GM21390 (cell line): ENCODE data around the gene TCF12.
A peak's percentile ranks its signal among the peaks of the same experiment; 100 is the strongest.

Source experiments
- ATAC-seq: cut with Tn5 transposase; IDR thresholded peaks from one replicate; pipeline ENCODE4 v1.9.1; 2021; ENCODE audit not compliant: unreplicated experiment

TCF12 gene

GRCh38 chr15:57236561-57237300 is 318.3 kb downstream of the TCF12 start:
- no peak for ATAC-seq

- no peak for ATAC-seq
Observed at GRCh38 chr15:57237301-57237642, 318.8 kb downstream of the TCF12 start.

DNA sequence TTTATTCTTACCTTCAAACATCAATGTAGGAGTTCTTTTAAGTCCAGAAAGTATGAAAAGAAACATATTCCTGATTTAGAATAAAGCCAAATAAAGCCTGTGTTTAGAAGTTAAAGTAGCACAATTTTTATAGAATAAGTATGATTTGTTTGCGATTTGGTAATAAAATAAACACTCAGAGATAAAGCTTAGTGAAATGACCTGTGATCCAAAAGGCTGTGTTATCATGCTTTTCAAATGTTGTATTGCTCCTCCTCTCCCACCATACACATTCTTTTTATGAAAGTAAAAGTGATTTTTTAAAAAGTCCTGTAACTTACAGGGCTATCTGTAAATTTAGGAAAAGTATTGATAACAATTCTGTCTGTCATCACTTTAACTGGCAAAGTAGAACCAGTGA is 319.2 kb downstream of the TCF12 start:
- no peak for ATAC-seq

DNA sequence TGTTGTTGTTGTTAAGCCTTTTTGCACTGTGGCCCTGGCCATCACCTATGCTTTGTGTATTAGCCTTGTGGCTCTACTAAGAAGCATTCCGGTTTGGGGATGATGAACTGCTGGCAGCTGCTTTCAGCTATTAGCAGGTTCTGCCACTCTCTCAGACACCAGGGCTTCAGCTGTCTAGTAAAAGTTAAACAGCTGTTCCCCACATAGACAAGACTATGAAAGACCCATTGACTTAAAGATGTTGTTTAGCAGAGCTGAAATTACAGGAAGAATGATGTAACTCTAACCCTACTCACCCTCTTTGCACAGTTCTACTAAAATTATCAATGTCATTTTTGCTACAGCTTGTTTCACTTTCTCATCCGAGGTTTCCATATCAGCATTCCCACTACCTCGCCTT is 326.7 kb downstream of the TCF12 start:
- no peak for ATAC-seq

GRCh38 chr15:57245714-57246113 is 327.3 kb downstream of the TCF12 start:
- no peak for ATAC-seq

DNA sequence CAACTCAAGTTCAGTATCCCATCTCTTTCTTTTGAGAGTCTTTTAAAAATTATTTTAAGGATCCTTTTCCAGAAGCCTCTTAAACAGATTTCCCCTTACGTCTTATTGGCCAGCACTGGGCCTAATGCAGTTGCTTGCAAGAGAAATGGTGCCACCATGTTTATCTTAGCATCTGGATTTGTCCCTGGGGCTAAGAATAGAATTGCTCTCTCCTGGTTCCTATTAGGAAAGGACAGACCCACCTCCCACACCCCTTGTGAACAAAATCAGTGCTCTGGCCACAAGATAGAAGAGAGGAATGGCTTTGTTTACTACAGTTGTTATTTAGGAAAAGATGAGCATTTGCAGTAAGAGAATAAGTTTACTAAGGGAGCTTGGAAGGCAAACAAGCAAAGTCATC is 329.6 kb downstream of the TCF12 start:
- no peak for ATAC-seq

DNA sequence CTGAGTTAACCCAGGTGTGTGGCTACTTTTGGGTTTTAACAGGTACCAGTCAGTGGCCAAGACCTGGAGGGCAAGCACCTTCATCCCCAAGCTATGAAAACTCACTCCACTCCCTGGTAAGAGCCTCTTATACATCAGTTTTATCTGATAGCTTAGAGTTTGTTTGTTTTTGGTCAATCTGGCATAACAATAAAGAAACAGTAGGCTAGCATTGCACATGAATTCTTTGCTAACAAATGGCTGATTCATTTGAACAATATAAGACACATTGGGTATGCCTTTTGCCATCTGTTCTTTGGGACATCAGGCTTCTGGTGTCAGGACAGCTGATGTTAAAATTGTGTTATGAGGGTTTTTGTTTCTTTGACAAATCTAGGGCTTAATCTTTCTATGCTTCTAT is 332.9 kb downstream of the TCF12 start:
- no peak for ATAC-seq

- ATAC-seq, result no peak
Observed at GRCh38 chr15:57251941-57252340, 333.5 kb downstream of the TCF12 start.

- no peak for ATAC-seq
Observed at GRCh38 chr15:57253082-57253481, 334.6 kb downstream of the TCF12 start.

- ATAC-seq, result no peak
Observed at GRCh38 chr15:57253500-57253899, 335.1 kb downstream of the TCF12 start.

GRCh38 chr15:57255751-57256341 is 337.4 kb downstream of the TCF12 start:
- ATAC-seq, result no peak

- no peak for ATAC-seq
Observed at GRCh38 chr15:57256939-57257338, 338.5 kb downstream of the TCF12 start.

- no peak for ATAC-seq
Observed at GRCh38 chr15:57259568-57260040, 341.2 kb downstream of the TCF12 start.

- no peak for ATAC-seq
Observed at GRCh38 chr15:57263520-57263919, 345.1 kb downstream of the TCF12 start.

DNA sequence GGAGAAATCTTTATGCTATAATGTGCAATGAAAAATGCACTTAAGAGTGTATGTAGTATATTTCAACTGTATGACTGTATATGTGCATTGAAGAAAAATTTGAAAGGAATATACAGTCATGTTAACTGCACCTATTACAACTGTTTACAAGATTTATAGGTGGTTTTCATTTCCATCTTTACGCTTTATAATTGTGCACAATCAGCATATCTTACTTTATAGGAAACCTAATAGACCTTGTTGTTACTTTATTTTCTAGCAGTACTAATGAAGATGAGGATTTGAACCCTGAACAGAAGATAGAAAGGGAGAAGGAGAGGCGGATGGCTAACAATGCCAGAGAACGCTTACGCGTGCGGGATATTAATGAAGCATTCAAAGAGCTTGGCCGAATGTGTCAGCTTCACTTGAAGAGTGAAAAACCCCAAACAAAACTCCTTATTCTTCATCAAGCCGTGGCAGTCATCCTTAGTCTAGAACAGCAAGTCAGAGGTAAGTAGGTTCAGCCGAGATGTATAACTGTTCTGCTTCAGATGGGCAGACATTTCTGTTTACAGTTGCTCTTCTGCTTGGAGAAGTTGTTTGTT is 354.4 kb downstream of the TCF12 start:
- ATAC-seq, result no peak

DNA sequence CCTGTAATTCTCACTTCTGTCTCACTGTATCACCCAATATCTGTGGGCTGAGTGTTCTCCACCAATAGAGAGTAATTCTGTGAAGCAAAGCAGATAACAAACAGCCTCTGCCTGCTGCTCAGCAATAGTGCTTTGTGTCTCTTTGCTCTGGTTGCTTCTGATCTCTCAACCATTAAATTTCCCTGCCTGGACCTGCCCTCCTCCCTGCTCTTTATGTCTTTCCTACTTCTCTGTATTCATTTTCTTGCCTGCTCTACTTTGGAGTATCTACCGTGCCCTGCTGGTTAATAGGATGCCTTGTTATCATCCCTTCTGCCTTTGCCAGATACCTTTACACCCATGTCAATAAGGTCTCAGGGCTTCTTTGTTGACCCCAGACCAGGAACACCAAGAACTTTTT is 355.0 kb downstream of the TCF12 start:
- ATAC-seq, result no peak

GRCh38 chr15:57278439-57278838 is 360.0 kb downstream of the TCF12 start:
- ATAC-seq, result no peak

DNA sequence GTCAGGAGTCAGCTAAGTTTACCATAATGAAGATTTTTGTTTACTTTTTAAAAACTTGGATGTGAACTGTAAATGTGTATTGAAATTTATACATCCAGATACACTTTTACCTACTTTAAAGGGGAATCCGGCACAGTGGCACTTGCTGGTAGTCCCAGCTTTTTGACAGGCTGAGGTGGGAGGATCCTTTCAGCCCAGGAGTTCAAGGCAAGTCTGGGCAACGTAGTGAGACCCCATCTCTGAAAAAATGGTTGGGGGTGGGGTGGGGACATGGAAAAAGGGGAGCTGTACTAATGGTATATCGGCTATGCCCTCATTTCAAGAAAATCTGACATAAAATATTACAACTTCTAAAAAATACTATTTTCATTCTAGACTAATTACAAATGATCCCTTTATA is 362.0 kb downstream of the TCF12 start:
- no peak for ATAC-seq

- peak; percentile 57 for ATAC-seq
Observed at GRCh38 chr15:57281321-57281720, 362.9 kb downstream of the TCF12 start.

GRCh38 chr15:57282686-57283085 is 364.2 kb downstream of the TCF12 start:
- ATAC-seq, result no peak

DNA sequence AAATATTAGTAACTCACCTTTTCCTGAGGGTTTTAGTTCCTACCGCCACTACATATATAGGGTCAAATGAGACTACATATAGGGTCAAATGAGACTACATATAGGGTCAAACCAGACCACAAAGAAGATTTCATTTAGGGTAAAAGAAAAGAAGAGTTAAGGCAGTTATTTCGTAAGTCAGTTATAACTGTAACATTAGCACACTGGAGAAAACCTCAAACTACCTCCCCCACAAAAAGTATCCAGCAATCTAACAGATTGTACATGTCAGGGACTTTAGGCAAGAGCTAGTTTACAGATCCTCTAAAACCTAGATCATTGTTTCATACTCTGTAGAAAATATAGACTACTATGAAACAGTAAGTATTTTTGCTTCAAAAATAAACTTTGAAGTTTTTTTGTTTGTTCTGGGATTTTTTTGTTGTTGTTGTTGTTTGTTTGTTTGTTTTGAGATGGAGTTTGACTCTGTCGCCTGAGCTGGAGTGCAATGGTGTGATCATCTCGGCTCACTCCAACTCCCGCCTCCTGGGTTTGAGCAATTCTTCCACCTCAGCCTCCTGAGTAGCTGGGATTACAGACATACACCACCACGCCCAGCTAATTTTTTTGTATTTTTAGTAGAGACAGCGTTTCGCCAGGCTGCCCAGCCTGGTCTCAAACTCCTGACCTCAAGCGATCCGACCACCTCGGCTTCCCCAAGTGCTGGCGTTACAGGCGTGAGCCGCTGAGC is 365.5 kb downstream of the TCF12 start:
- ATAC-seq, result no peak

DNA sequence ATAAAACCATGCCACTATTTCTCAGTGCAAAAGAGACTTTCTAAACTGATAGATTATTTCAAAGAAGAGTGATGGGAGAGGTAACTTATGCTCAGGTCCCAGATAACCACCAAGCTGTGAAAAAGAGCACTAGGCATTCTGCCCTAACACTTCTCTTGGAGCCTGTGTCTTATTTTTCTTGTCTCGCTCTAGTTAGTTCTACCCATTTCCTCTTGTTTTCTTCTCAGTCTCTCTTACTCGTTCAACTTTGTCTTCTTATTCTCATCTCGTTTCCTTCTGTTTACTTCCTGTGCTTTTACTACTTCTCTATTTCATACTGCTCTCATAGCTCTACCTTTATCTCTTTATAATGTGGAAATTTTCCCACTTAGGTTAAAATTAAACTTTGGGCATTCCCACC is 366.1 kb downstream of the TCF12 start:
- no peak for ATAC-seq
